ENCODE results near the gene TRIM56. TPM values are rescaled to one million over a fixed set of nuclear protein-coding genes. Genes with fewer than 3 reads are reported as not detected.
"Not testable (repeated sequence)": the region's sequence is repeated elsewhere in the genome, so short reads cannot be mapped to it uniquely, and the experiment has no call there.

The TRIM56 gene
- total RNA-seq, 1 experiment from 2014 or later: 6.8 TPM

DNA sequence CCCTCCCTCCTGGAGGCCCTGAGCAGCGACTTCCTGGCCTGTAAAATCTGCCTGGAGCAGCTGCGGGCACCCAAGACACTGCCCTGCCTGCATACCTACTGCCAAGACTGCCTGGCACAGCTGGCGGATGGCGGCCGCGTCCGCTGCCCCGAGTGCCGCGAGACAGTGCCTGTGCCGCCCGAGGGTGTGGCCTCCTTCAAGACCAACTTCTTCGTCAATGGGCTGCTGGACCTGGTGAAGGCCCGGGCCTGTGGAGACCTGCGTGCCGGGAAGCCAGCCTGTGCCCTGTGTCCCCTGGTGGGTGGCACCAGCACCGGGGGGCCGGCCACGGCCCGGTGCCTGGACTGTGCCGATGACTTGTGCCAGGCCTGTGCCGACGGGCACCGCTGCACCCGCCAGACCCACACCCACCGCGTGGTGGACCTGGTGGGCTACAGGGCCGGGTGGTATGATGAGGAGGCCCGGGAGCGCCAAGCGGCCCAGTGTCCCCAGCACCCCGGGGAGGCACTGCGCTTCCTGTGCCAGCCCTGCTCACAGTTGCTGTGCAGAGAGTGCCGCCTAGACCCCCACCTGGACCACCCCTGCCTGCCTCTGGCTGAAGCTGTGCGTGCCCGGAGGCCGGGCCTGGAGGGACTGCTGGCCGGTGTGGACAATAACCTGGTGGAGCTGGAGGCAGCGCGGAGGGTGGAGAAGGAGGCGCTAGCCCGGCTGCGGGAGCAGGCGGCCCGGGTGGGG, 2.2 kb downstream of the TRIM56 start:
- no peak for DNase-seq (ENCODE audit: low read depth)
- in situ Hi-C loops (cut with HindIII; ENCODE audit: low pct_unique_long_range_greater_than_20kb, low sequenced_read_pairs): no loop called here

- DNase-seq (ENCODE audit: low read depth): no peak
- in situ Hi-C loops (cut with HindIII; ENCODE audit: low pct_unique_long_range_greater_than_20kb, low sequenced_read_pairs): no loop called here
Measured at GRCh38 chr7:101088069-101088425, 2.8 kb downstream of the TRIM56 start.

- in situ Hi-C loops (cut with HindIII; ENCODE audit: low pct_unique_long_range_greater_than_20kb, low sequenced_read_pairs): no loop called here
- DNase-seq (ENCODE audit: low read depth): no peak
Measured at GRCh38 chr7:101088858-101089529, 3.7 kb downstream of the TRIM56 start.

DNA sequence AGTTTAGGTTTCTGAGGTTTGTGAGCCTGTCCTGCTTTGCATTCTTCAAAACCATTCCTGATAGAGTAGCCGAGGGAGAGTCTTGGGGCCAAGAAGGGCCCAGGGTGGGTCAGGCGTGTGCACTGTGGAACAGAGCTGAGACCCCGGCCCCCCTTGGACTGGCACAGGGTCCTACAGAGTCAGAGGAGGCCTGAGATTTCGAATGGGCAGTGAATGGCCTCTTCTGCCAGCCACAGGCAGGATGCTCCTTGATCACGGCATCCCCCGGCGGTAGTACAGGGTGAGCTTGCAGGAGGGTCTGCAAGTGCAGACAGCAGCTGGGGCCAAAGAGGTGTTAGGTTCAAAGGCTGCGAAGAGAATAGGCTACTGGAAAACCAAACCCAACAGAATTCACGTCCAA, 4.6 kb downstream of the TRIM56 start:
- in situ Hi-C loops (cut with HindIII; ENCODE audit: low pct_unique_long_range_greater_than_20kb, low sequenced_read_pairs): no loop called here
- no peak for DNase-seq (ENCODE audit: low read depth)

- DNase-seq (ENCODE audit: low read depth); in situ Hi-C loops (cut with HindIII; ENCODE audit: low pct_unique_long_range_greater_than_20kb, low sequenced_read_pairs): not testable (repeated sequence)
Measured at GRCh38 chr7:101092266-101092905, 7.1 kb downstream of the TRIM56 start.

GRCh38 chr7:101093906-101094305, 8.6 kb downstream of the TRIM56 start:
- in situ Hi-C loops (cut with HindIII; ENCODE audit: low pct_unique_long_range_greater_than_20kb, low sequenced_read_pairs): no loop called here
- no peak for DNase-seq (ENCODE audit: low read depth)

GRCh38 chr7:101094376-101094775, 9.1 kb downstream of the TRIM56 start:
- in situ Hi-C loops (cut with HindIII; ENCODE audit: low pct_unique_long_range_greater_than_20kb, low sequenced_read_pairs): no loop called here

GRCh38 chr7:101094791-101095375, 9.6 kb downstream of the TRIM56 start:
- DNase-seq (ENCODE audit: low read depth): peak; percentile 51
- in situ Hi-C loops (cut with HindIII; ENCODE audit: low pct_unique_long_range_greater_than_20kb, low sequenced_read_pairs): no loop called here

More at GRCh38 chr7:101094376-101094775, 9.1 kb downstream of the TRIM56 start:
- no peak for DNase-seq (ENCODE audit: low read depth)

GRCh38 chr7:101096331-101096956, 11.2 kb downstream of the TRIM56 start:
- in situ Hi-C loops (cut with HindIII; ENCODE audit: low pct_unique_long_range_greater_than_20kb, low sequenced_read_pairs): no loop called here
- no peak for DNase-seq (ENCODE audit: low read depth)

DNA sequence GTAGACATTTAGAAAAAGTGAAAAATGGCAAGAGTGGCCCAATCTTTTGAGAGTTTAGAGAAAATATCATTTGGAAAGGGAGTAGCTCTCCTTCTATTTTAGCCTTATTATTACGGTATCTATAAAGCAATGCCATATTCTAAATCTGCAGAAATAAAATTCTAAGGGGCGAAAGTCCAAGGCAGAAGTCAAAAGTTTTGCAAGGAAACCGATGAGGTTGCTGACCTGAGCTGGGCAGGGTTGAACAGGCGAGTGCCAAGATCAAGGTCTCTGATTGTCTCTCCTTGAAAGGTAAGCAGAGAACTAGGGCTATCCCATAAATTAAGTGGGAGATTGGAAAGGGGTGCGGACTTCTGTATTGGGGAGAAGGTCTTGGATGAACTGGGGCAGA, 11.7 kb downstream of the TRIM56 start:
- no peak for DNase-seq (ENCODE audit: low read depth)
- in situ Hi-C loops (cut with HindIII; ENCODE audit: low pct_unique_long_range_greater_than_20kb, low sequenced_read_pairs): no loop called here

- no peak for DNase-seq (ENCODE audit: low read depth)
- in situ Hi-C loops (cut with HindIII; ENCODE audit: low pct_unique_long_range_greater_than_20kb, low sequenced_read_pairs): no loop called here
Measured at GRCh38 chr7:101097561-101097960, 12.3 kb downstream of the TRIM56 start.

DNA sequence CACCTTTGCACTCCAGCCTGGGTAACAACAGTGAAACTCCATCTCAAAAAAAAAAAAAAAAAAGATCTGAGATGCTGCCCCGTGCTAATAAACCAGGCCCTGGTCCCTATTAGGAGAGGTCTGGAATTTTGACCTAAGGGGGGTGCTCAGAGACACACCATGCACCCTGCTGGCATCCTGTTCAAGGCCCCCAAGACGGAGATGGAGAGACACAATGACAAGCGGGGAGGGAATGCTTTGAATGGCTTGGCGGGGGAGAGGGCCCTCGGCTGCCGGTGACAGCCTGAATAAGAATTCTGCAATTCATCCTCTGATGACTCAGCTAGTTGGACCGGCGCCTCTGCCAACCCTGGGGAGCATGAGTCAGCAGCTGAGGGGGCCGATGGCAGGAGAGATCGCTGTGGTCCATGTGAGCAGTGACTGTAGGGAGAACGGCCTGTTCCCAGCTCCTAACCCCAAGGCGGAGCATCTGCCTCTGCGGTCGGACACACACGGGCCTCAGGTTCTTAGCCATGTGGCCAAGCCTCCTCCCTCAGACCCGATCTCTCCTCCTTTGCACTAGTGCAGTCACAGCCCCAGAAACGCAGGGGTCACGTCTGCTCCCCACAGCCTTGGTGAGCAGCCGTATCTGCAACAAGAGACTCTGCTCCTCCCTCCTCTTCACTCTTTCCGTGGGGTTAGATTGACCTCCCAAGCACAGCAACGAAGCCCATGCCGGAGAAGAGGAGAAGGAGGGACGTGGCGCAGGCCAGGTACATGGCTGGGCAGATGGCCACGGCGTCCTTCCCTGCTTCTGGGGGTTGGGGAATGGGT, 14.9 kb downstream of the TRIM56 start:
- in situ Hi-C loops (cut with HindIII; ENCODE audit: low pct_unique_long_range_greater_than_20kb, low sequenced_read_pairs): no loop called here
- DNase-seq (ENCODE audit: low read depth): peak; percentile 97

DNA sequence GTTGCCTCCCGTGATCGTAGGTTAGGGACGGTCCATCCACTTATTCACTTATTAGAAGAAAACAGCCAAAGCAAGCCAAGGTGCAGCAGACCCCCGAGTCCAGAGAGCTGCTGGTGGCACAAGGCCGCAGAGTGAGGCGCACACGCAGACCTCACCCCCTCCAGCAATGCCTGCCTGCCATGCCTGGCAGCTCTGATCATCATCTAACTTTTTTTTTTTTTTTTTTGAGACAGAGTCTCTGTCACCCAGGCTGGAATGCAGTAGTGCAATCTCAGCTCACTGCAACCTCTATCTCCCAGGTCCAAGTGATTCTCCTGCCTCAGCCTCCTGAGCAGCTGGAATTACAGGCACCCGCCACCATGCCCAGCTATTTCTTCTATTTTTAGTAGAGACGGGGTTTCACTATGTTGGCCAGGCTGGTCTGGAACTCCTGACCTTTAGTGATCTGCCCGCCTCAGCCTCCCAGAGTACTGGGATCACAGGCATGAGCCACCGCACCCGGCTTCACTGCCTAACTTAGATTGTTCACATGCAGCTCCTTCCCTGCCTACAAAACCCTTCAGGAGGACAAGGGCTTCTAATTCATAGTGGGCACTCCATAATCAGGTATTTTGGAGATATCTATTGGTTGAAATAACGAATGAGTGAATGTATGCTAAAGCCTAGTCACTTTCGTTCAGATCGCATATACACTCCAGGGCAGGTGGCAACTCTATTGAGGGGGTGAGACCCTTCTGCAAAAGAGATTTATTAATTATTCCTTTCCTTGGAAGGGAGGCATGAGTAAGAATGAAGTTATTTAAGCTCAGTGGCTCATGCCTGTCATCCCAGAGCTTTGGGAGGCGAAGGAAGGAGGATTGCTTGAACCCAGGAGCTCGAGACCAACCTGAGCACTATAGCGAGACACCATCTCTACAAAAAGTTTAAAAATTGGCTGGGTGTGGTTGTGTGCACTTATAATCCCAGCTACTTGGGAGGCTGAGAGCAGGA, 15.9 kb downstream of the TRIM56 start:
- DNase-seq (ENCODE audit: low read depth): peak; percentile 52
- in situ Hi-C loops (cut with HindIII; ENCODE audit: low pct_unique_long_range_greater_than_20kb, low sequenced_read_pairs): no loop called here

DNA sequence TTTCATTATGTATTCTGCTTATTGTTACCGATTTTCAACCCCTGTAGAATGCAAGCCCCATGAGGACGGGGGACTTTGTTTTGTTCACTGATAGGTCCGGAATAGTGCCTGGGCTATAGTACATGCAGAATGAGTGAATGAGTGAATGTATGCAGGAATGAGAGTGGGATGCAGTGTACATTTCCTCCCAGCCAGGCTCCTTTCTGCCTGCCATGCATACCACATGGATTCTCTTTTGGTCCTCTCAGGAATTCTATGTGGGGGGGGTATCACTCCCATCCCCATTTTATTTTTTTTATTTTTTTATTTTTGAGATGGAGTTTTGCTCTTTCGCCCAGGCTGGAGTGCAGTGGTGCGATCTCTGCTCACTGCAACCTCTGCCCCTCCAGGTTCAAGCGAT, 16.7 kb downstream of the TRIM56 start:
- in situ Hi-C loops (cut with HindIII; ENCODE audit: low pct_unique_long_range_greater_than_20kb, low sequenced_read_pairs): no loop called here
- no peak for DNase-seq (ENCODE audit: low read depth)

DNA sequence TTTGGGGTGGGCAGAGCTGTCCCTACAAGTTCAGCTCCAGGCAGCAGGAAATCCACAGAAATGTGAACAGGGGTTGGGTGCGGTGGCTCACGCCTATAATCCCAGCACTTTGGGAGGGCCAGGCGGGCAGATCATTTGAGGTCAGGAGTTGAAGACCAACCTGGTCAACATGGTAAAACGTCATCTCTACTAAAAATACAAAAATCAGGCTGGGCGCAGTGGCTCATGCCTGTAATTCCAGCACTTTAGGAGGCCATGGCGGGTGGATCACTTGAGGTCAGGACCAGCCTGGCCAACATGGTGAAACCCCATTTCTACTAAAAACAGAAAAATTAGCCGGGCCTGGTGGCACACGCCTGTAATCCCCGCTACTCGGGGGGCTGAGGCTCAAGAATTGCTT, 18.4 kb downstream of the TRIM56 start:
- DNase-seq (ENCODE audit: low read depth); in situ Hi-C loops (cut with HindIII; ENCODE audit: low pct_unique_long_range_greater_than_20kb, low sequenced_read_pairs): not testable (repeated sequence)

GRCh38 chr7:101104193-101104713, 19.0 kb downstream of the TRIM56 start:
- in situ Hi-C loops (cut with HindIII; ENCODE audit: low pct_unique_long_range_greater_than_20kb, low sequenced_read_pairs): no loop called here
- no peak for DNase-seq (ENCODE audit: low read depth)

- no peak for DNase-seq (ENCODE audit: low read depth)
- in situ Hi-C loops (cut with HindIII; ENCODE audit: low pct_unique_long_range_greater_than_20kb, low sequenced_read_pairs): no loop called here
Measured at GRCh38 chr7:101104799-101105198, 19.5 kb downstream of the TRIM56 start.

All from Caki2 (cell line).